ENCODE results near the gene TOLLIP. TPM values are rescaled to one million over a fixed set of nuclear protein-coding genes. Genes with fewer than 3 reads are reported as not detected.

Gene TOLLIP
- total RNA-seq, 4 donors from 2014 or later, result 114 to 167 (median 129) TPM

GRCh38 chr11:1276866-1277615 lies 32.4 kb downstream of the TOLLIP start:
- DNase-seq (ENCODE audit: low spot score in 2 of 2), result no peak
- no peak for TF ChIP-seq POLR2A (IDR thresholded peaks at IDR 0.05)
- TF ChIP-seq CTCF (IDR thresholded peaks at IDR 0.05), result no peak
- H3K4me3 ChIP-seq (ENCODE audit: low read depth, poor library complexity, severe bottlenecking), result no peak overlapping the region
- intact Hi-C loops (cut with DNase I; ENCODE audit: low total_unique reads), result no loop called here
- WGBS, 2 donors, result 88 to 90% methylated on average over 37 of the region's 37 CpGs

GRCh38 chr11:1276041-1276790 lies 33.2 kb downstream of the TOLLIP start:
- no peak overlapping the region for H3K4me3 ChIP-seq (ENCODE audit: low read depth, poor library complexity, severe bottlenecking)
- TF ChIP-seq POLR2A (IDR thresholded peaks at IDR 0.05) (no peak), CTCF (IDR thresholded peaks at IDR 0.05) (no peak)
- DNase-seq (ENCODE audit: low spot score in 2 of 2), result no peak
- intact Hi-C loops (cut with DNase I; ENCODE audit: low total_unique reads), result no loop called here
- WGBS, 2 donors, result 70 to 85% methylated on average over 22 to 30 of the region's 32 CpGs

GRCh38 chr11:1275021-1275420 lies 34.4 kb downstream of the TOLLIP start:
- H3K4me3 ChIP-seq (ENCODE audit: low read depth, poor library complexity, severe bottlenecking), result no peak overlapping the region
- no peak for DNase-seq (ENCODE audit: low spot score in 2 of 2)
- WGBS, 2 donors, result 92 to 94% methylated on average over 18 of the region's 18 CpGs
- TF ChIP-seq POLR2A (IDR thresholded peaks at IDR 0.05), result no peak
- no peak for TF ChIP-seq CTCF (IDR thresholded peaks at IDR 0.05)
- intact Hi-C loops (cut with DNase I; ENCODE audit: low total_unique reads), result no loop called here

GRCh38 chr11:1274501-1274900 lies 34.9 kb downstream of the TOLLIP start:
- no peak for DNase-seq (ENCODE audit: low spot score in 2 of 2)
- TF ChIP-seq POLR2A (IDR thresholded peaks at IDR 0.05), result no peak
- no peak for TF ChIP-seq CTCF (IDR thresholded peaks at IDR 0.05)
- no peak overlapping the region for H3K4me3 ChIP-seq (ENCODE audit: low read depth, poor library complexity, severe bottlenecking)
- intact Hi-C loops (cut with DNase I; ENCODE audit: low total_unique reads), result no loop called here
- WGBS, 2 donors, result 91 to 94% methylated on average over 14 of the region's 14 CpGs

- 94 to 95% methylated on average over 30 of the region's 30 CpGs for WGBS, 2 donors
- no peak for TF ChIP-seq CTCF (IDR thresholded peaks at IDR 0.05)
- no peak for TF ChIP-seq POLR2A (IDR thresholded peaks at IDR 0.05)
- intact Hi-C loops (cut with DNase I; ENCODE audit: low total_unique reads), result no loop called here
Observed at GRCh38 chr11:1272531-1272930, 36.9 kb downstream of the TOLLIP start.

More at GRCh38 chr11:1272531-1272930, 36.9 kb downstream of the TOLLIP start:
- no peak overlapping the region for H3K4me3 ChIP-seq (ENCODE audit: low read depth, poor library complexity, severe bottlenecking)
- no peak for DNase-seq (ENCODE audit: low spot score in 2 of 2)
